ENCODE measurements around the gene SP2.

Gene SP2

GRCh38 chr17:47948706-47949196, 52.7 kb downstream of the SP2 start:
- TF ChIP-seq POLR2A (IDR thresholded peaks at IDR 0.05; ENCODE audit: low read length), result no peak
- TF ChIP-seq GATA1 (IDR thresholded peaks at IDR 0.05; ENCODE audit: low read depth, low read length), result no peak
- DNase-seq, result no peak

DNA sequence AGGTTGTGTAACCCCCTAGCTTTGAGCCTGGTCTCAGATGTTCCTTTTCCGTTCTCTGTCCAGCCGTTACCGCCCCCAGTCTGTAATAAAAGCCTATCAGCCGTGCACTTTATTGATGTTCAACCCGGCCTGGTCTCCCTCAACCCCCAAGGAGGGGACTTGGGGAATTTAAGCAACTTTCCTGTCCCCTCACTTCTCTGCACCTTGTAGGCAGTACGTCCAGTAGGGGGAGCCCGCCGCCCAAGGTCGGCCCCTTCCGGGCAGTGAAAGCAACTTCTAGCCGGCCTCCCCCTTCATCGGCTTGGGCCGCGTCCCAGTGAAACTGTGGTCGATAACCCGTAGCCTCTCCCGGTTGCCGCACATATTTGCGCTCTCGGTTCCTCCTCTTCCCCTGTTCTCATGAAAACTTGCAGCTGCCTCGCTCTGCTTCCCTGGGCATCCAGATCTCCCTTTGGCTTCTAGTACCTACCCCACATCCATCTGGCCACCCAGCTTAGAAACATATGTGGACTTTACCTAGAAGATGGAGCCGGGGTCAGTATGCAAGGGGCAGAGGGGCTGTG, 53.2 kb downstream of the SP2 start:
- TF ChIP-seq POLR2A (IDR thresholded peaks at IDR 0.05; ENCODE audit: low read length) (no peak), GATA1 (IDR thresholded peaks at IDR 0.05; ENCODE audit: low read depth, low read length) (no peak)
- DNase-seq, result peak; percentile 84 to 91

DNA sequence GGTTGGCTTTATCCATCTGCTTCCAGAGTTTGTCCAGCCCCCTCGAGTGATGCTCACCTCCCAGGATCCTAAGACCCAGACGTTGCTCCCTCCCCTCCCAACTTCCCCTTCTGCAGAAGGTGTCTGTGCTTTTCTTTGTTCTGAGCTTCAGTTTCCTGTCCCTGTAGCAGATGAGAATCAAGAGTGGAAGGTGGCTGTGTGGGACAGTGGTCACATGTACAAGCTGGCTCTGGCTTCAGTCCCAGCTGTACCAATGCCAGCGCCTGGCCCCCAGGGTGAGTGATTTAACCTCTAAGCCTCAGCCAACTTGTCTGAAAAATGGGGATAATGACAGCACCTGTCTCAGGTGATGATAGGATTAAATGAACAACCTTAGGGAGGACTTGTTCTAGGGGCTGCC, 53.9 kb downstream of the SP2 start:
- no peak for DNase-seq
- no peak for TF ChIP-seq POLR2A (IDR thresholded peaks at IDR 0.05; ENCODE audit: low read length)
- no peak for TF ChIP-seq GATA1 (IDR thresholded peaks at IDR 0.05; ENCODE audit: low read depth, low read length)

GRCh38 chr17:47950448-47950847, 54.4 kb downstream of the SP2 start:
- TF ChIP-seq POLR2A (IDR thresholded peaks at IDR 0.05; ENCODE audit: low read length) (no peak), GATA1 (IDR thresholded peaks at IDR 0.05; ENCODE audit: low read depth, low read length) (no peak)
- DNase-seq, result no peak

DNA sequence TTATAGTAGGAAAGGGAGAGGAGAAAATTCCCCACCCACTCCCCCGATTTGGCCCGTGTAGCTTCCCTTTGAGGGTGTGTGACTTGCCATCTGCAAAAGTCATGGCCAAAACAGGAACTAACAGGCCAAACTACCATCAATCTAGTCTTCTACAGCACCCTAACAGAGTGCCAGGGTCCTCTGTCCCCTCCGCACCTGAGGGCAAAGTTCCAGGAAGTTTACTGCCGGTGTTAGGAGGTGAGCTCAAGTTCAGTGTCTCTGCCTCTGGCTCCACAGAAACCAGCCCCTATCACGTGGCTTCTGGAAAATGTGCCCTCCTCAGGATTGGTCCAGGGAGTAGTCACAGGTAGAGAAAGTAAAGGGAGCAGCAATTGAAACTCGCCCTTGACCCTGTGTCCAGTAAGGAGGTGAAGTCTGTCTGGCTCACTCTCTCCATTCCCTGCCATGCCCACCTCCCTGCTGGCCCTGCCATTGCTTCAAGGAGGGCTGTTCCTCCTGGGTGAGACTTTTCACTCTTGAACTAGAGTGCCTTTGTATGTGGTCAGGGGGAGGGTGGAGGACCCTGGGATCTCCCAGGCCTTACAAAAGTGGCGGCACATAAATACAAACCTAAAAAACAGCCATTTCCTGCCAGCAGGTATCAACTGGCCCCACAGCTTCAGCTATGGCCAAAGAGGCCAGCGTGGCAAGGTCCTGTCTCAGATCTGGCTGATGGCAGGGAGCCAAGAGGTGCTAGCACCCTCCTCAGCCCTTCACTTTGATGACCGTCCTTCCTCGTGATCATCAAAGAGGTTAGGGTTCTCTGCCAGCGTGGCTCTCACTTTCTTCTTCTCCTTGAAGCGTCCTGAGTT, 56.4 kb downstream of the SP2 start:
- DNase-seq, result no peak
- TF ChIP-seq POLR2A (IDR thresholded peaks at IDR 0.05; ENCODE audit: low read length) (no peak), GATA1 (IDR thresholded peaks at IDR 0.05; ENCODE audit: low read depth, low read length) (no peak)

- no peak for DNase-seq
- TF ChIP-seq GATA1 (IDR thresholded peaks at IDR 0.05; ENCODE audit: low read depth, low read length) (no peak), POLR2A (IDR thresholded peaks at IDR 0.05; ENCODE audit: low read length) (no peak)
Observed at GRCh38 chr17:47953909-47954308, 57.9 kb downstream of the SP2 start.

- no peak for TF ChIP-seq GATA1 (IDR thresholded peaks at IDR 0.05; ENCODE audit: low read depth, low read length)
- TF ChIP-seq POLR2A (IDR thresholded peaks at IDR 0.05; ENCODE audit: low read length), result no peak
- DNase-seq, result no peak
Observed at GRCh38 chr17:47955497-47956461, 59.7 kb downstream of the SP2 start.

GRCh38 chr17:47956791-47957590, 61.0 kb downstream of the SP2 start:
- DNase-seq, result no peak
- TF ChIP-seq POLR2A (IDR thresholded peaks at IDR 0.05; ENCODE audit: low read length) (no peak), GATA1 (IDR thresholded peaks at IDR 0.05; ENCODE audit: low read depth, low read length) (no peak)

GRCh38 chr17:47957591-47958490, 61.8 kb downstream of the SP2 start, which contains the start of gene PRR15L:
PRR15L (minus strand) TSS chr17:47957883; CDS start chr17:47953234, 4,649 bp downstream.
- no peak for DNase-seq
- TF ChIP-seq POLR2A (IDR thresholded peaks at IDR 0.05; ENCODE audit: low read length), result no peak
- TF ChIP-seq GATA1 (IDR thresholded peaks at IDR 0.05; ENCODE audit: low read depth, low read length), result no peak

GRCh38 chr17:47959825-47960655, 64.0 kb downstream of the SP2 start:
- no peak for TF ChIP-seq GATA1 (IDR thresholded peaks at IDR 0.05; ENCODE audit: low read depth, low read length)
- TF ChIP-seq POLR2A (IDR thresholded peaks at IDR 0.05; ENCODE audit: low read length), result no peak
- no peak for DNase-seq

DNA sequence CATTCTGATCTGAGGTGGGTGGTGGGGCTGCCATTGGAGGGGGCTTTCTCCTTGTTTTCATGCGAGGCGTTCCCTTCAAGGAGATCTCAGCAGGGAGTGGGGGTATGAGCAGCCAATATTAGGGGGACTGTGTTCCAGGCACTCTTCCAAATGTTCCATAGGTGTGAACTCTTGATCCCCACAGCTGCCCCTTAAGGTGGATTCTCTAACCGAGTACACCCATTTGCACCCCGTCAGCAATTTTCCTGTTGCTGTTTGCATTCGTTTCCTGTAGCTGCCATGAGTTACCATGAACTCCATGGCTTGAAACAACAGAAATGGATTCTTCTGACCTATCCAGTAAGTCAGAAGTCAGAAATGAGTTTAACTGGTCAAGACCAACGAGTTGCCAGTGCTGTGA, 65.4 kb downstream of the SP2 start:
- TF ChIP-seq POLR2A (IDR thresholded peaks at IDR 0.05; ENCODE audit: low read length) (no peak), GATA1 (IDR thresholded peaks at IDR 0.05; ENCODE audit: low read depth, low read length) (no peak)
- no peak for DNase-seq
